AG09319 (cell line): Measurements from ENCODE around the gene COG3.

ENCODE experiments used
- DNase-seq: peaks from one replicate; pipeline ENCODE4 v3.0.0-alpha.2; 2010; ENCODE audit warnings: low read depth; ENCODE audit errors: extremely low read depth
- CTCF ChIP-seq: IDR thresholded peaks from 2 replicates; pipeline ENCODE4 v1.5.1; 2011; ENCODE audit warnings: low read depth, mild to moderate bottlenecking, inconsistent platforms, low read length, moderate library complexity

COG3 gene

GRCh38 chr13:45448965-45449559 is 15.7 kb upstream of the COG3 start:
- no peak for DNase-seq
- TF ChIP-seq CTCF: no peak

DNA sequence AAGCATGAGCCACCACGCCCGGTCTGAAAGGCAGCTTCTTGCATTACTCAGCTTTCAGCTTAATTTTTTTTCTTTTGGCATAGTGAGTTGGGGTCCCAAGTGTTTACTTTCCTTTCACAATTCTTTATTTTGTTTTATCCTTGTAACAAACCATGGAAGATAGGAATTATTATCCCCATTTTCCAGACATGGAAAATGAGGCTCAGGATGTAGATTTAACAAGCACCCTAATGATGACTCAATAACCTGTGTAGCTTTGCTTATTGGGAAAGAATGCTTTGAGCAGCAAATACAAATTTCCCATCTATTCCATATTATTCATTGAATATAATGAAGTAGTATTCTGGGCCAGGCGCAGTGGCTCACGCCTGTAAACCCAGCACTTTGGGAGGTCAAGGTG is 13.5 kb upstream of the COG3 start:
- DNase-seq: no peak
- no peak for TF ChIP-seq CTCF

- TF ChIP-seq CTCF: no peak
- DNase-seq: no peak
Measured at GRCh38 chr13:45454204-45454603, 10.5 kb upstream of the COG3 start.

- no peak for DNase-seq
Measured at GRCh38 chr13:45456196-45456972, 8.4 kb upstream of the COG3 start.

GRCh38 chr13:45464141-45464686 is 525 bp upstream of the COG3 start:
- DNase-seq: no peak
- TF ChIP-seq CTCF: no peak; the same call in 1 of the 2 replicates

More at GRCh38 chr13:45456196-45456972, 8.4 kb upstream of the COG3 start:
- TF ChIP-seq CTCF: no peak

DNA sequence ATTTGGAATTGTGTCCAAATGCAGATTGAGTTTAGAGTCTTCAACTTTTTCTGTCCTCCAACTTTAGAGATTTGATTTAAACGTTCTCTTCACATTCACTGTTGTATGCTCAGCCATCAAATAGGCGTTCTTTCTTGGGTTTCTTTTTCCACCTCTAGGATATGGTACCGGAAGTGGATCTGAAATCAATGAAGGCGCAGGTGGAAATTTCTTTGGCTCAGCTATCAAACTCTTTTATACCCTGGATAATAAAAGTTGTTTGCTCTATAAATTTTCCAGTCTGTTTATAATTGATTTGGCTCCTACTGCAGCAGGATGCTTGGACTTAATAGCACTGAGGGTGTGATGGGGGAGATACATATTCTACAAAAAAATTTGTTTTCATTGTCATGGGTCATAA is 1.6 kb downstream of the COG3 start:
- DNase-seq: no peak
- no peak for TF ChIP-seq CTCF

DNA sequence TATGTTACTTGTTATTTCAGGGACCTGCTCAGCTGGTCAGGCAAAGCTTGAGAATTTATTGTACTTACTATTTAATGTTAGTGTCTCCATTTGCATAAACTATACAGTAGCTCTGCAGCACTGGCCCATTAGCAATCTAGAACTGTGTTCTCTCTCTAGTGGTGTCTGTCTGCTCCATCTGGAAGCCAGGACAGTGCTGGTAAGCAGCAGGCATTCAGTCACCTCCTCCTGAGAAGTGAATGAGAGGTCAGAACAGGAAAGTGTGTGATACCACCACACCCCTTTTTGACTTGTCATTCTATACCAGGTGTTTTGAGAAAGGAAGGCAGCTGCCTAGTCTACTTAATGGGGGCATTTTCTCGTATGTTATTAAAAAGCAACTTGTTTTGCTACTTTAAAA is 3.9 kb downstream of the COG3 start:
- no peak for DNase-seq

More for the DNA sequence above, 3.9 kb downstream of the COG3 start:
- no peak for TF ChIP-seq CTCF
